Anterior cingulate cortex (tissue), 58 donors: ENCODE measurements around the gene PDE7B.

ENCODE experiments used
- DNase-seq, 58 donors: peaks; one replicate each; lab custom pipeline; 2025; lab: John Stamatoyannopoulos, UW

Gene PDE7B

DNA sequence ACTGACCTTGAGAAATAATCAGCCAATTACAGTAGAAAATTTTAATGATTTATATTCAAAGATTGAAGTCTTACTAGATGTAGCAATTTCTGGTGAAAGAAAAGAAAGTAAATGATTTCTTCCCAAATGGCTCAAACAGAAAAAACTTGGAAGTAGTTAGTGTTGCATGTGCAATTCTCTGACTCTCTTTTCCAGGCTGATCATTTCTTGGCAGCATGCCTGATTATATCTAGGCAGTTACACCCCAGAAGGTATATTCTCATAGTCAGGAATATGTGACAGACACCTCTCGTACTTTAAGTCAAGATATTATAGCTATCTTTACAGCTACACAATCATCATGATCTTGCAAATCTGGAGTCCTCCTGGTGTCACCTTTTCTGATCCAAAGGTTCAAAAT lies 122.9 kb downstream of the PDE7B start:
- peak in 1 of 58 donors; percentile 20 for DNase-seq

DNA sequence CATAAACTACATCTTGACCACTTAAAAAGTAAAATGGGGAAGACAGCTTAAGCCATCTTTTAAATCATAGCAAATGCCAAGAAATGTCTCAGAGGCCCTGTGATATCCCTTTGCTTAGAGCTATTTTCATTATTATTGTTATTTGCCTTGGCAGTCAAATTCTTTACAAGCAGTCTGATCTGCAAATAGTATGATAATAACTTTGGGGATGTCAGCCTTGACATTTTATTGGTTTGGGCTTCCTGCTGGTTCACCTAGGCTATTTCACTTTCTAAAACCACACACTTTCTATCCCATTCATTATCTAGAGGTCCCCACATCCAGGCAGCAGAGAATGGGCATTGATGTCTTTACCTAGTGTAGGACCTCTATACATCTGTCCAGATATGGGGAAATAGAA lies 125.1 kb downstream of the PDE7B start:
- DNase-seq: no peak

- no peak for DNase-seq
These were observed 131.6 kb downstream of the PDE7B start for GRCh38 chr6:135983093-135983492.

- no peak for DNase-seq
These were observed 132.3 kb downstream of the PDE7B start for GRCh38 chr6:135983718-135984343.

- DNase-seq: no peak
These were observed 134.0 kb downstream of the PDE7B start for GRCh38 chr6:135985471-135985870.

GRCh38 chr6:135987226-135987625 lies 135.7 kb downstream of the PDE7B start:
- no peak for DNase-seq

DNA sequence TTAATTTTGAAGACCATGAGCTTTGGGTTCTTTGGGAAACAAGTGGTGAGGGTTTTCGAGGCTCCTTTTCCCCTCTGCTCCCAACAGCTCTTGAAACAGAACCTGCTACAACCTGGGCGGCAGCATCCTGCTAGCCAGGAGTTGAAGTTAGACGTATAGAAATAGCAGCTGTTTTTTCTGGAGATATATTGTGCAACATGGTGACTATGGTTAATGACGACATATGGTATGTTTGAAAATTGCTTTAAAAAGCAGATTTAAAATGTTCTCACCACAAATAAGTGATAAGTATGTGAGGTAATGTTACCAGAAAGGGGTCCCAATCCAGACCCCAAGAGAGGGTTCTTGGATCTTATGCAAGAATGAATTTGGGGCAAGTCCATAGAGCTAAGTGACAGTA lies 138.9 kb downstream of the PDE7B start:
- no peak for DNase-seq

GRCh38 chr6:135990855-135991464 lies 139.5 kb downstream of the PDE7B start:
- DNase-seq: no peak

- DNase-seq: no peak
These were observed 141.2 kb downstream of the PDE7B start for GRCh38 chr6:135992739-135993138.

GRCh38 chr6:135993361-135993760 lies 141.9 kb downstream of the PDE7B start:
- DNase-seq: no peak

DNA sequence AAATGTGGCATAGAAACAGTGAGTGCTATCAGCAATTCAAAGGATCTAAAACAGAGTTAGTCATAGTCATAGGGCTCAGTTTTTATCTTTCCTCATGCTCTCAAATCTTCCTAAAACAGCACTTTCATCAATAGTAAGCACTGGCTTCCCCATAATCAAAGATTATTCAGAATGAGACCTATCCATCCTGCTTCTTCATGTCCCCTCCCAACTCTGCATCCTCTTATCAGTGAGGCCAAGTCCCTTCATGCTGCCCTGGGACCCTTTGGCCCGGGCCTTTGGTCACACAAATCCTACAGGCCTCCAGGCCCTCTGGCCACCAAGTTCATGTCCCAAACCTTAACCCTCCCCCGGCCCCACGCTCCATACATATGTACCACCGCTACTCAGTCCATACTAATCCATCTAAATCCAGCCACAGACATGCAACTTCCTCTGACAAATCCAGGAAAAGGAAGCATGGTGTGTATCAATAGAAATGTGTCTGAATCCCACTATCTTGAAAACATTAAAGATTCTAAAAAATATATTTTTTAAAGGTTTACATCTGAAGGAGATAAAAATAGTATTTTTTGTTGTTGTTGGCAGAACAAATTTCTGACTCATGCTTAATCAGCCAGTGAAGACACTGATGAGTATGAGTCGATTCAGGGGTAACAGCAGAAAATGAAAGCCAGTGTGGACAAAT lies 143.5 kb downstream of the PDE7B start:
- no peak for DNase-seq

DNA sequence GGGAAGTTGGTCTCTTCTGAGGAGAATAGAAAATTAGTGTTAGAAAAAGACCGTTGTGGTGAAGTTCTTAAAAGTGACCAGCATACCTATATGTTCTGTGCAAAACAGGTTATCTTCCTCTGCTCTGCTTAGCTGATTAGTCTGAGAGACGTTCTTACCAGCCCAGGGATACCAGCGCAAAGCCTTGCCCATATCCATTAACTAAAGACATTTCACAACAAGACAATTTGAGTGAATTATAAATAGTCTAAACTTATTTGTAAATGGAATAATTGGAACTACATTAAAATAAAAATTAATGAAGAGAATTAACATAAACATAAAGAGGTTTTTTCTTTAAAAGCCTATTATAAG lies 144.0 kb downstream of the PDE7B start:
- no peak for DNase-seq

GRCh38 chr6:135996668-135997067 lies 145.2 kb downstream of the PDE7B start:
- DNase-seq: no peak

DNA sequence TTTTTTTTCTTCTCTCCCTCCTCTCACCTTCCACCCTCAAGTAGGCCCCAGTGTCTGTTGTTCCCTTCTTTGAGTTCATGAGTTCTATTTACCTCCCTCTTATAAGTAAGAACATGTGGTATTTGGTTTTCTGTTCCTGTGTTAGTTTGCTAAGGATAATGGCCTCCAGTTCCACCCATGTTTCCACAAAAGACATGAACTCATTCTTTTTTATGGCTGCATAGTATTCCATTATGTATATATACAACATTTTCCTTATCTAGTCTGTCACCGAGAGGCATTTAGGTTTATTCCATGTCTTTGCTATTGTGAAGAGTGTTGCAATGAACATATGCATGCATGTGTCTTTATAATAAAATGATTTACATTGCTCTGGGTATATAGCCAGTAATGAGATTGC lies 147.9 kb downstream of the PDE7B start:
- DNase-seq: no peak

DNA sequence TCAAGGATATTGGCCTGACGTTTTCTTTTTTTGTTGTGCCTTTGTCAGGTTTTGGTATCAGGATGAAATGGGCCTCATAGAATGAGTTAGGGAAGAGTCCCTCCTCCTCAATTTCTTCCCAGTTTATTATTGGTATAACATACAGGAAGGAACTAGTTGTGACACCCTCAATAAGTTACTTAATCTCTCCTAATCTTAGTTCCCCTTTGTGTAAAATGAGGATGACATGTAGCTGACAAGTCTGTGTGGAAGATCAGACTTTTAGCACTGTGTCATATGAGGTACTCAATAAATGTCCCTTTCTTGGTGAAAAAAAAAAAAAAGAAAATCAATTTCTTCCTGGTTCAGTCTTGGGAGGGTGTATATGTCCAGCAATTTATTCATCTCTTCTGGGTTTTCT lies 155.8 kb downstream of the PDE7B start:
- DNase-seq: no peak

GRCh38 chr6:136011475-136011874 lies 160.0 kb downstream of the PDE7B start:
- no peak for DNase-seq

- DNase-seq: no peak
These were observed 160.8 kb downstream of the PDE7B start for GRCh38 chr6:136012198-136012887.

DNA sequence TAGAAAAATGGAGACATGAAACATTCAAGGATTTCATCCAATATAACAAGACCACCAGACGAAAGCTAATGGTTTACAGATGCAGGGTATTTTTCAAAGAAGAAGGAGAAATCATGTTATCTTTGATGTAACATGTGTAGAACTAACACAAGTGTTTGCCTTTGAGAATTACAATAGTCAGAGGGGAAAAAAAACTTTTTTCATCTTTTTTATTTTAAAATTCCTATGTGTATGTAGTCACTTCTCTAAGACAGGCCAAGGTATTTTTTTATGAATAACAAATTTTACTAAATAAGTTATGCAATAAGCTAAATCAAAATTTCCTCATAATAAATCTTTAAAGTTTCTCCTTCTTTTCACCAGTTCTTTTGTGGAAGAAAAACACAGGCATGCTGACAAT lies 161.4 kb downstream of the PDE7B start:
- DNase-seq: no peak

DNA sequence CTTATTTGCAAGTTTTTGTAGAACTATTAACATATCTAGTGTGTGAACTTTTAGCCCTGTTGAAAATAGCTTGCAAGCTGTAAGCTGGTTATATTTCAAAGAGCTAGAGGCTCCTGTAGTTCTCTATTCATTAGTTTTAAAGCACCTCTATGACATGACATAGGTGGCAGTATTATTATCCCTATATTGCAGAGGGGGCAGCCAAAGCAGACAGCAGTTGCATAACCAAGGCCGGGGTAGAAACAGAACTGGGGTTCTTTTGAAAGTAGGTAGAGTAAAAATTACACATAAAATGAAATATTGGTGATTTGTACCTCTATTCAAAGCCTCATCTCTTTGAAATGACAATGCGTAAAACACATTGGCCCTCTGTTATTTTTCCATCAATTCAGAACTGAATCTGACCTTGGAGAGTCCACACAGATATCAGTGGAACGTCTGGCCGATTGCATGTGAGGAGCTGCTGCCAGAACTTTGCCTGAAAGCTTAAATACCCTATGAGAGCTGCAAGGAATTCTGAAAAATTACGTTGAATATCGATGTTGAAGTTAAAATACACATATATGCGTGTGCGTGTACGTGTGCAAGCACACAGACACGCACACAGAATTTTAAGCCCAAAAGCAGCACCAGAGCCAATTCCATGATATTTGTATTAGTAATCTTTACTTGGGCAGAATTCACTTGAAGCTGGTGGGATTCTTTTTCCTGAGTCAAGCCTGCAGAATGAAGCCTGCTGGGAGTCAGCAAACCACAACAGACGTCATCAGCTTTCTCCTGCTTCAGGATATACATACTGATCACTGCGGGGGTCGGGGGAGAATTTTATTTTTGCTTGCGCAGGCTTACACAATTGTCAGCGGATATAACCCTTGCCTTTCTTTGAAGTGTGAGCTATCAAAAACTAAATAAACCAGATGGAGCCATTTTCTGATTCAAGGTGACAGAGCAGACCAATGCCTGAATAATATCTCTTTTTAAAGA lies 163.2 kb downstream of the PDE7B start:
- DNase-seq: no peak

- DNase-seq: no peak
These were observed 164.0 kb downstream of the PDE7B start for GRCh38 chr6:136015531-136015930.
